Measurements from ENCODE around the gene TSHZ1.

TSHZ1 gene

GRCh38 chr18:75208155-75208835 is 2.3 kb upstream of the TSHZ1 start:
- DNase-seq, result peak; percentile 78

- DNase-seq, result peak; percentile 72
Observed at GRCh38 chr18:75208836-75209128, 1.8 kb upstream of the TSHZ1 start.

DNA sequence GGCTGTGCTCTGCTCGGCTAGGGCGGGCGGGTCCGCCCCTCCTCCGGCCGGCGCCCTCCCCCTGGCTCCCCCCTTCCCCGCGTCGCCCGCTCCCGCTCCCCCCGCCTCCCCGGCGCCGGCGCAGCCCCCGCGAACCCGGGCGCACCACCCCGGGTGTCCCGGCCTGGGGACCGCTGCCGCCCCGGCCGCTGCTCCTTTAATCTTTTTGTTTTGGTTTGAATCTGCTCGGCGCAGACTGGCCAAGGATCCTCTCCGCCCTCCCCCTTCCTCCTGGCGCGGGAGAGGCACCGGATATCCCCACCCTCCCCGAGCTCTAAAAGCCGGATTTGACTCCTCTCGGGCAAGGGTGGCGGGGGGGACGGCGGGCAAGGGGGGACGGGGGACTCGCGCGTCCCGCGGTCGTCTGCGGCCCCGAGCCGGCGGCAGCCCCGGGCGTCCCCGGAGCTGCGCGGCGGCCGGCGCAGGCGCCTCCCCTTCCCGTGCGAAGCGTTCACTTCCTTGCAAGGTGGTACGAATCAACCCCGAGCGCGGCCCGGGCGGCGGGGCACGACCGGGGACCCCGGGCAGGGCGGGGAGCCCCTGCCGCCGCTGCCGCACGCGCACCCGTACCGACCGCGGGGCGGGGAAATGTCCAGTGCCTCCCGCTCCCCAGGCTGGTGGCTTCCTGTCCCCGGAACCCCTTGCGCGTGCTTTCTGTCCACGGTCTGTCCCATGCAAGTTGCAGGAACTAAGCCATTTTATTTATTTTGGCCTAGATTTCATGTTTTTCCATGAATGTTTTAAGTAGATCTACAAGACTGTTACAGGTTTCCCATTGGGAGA is 1.3 kb upstream of the TSHZ1 start, which contains the start of gene PTGR3:
PTGR3 (minus strand) TSS at position 11 of the 822 bp plus-strand sequence. CDS start 81 bp downstream, outside the sequence.
- peak; percentile 85 for DNase-seq

DNA sequence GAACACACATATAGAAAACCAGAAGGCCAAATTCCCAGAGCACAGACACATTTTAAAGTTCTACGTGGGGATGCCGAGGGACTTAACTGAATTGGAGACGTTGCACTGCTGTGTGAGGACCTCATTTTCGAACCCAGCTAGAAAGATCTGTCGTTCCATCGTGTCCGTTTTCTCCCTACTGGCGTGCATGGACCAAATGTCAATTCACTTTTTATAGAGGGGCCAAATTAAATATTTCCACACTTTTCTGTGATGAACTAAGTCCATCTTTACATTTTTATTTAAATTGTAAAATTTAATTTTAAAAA is 692 bp upstream of the TSHZ1 start:
- DNase-seq, result no peak

- DNase-seq, result peak; percentile 67
Observed at GRCh38 chr18:75211002-75211621, 515 bp downstream of the TSHZ1 start.

DNA sequence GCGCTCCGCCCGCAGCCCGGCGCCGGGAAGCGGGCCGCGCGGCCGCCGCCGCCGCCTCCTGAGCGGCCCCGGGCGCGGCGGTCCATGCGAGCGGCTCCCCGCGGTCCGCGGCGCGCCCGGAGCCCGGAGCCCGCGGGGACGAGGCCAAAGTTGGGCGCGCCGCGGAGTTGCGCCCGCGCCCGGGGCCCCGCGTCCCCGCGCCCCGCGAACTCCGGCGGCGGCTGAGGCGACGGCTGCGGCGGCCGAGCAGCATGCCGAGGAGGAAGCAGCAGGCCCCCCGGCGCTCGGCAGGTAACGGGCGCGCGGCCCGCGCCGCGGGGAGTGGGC is 992 bp downstream of the TSHZ1 start:
- no peak for DNase-seq

- DNase-seq, result peak; percentile 69
Observed at GRCh38 chr18:75211953-75212750, 1.6 kb downstream of the TSHZ1 start.

GRCh38 chr18:75212751-75213090 is 2.1 kb downstream of the TSHZ1 start:
- DNase-seq, result no peak

GRCh38 chr18:75213611-75214331 is 3.2 kb downstream of the TSHZ1 start:
- DNase-seq, result no peak

- DNase-seq, result no peak
Observed at GRCh38 chr18:75214332-75214690, 3.7 kb downstream of the TSHZ1 start.

DNA sequence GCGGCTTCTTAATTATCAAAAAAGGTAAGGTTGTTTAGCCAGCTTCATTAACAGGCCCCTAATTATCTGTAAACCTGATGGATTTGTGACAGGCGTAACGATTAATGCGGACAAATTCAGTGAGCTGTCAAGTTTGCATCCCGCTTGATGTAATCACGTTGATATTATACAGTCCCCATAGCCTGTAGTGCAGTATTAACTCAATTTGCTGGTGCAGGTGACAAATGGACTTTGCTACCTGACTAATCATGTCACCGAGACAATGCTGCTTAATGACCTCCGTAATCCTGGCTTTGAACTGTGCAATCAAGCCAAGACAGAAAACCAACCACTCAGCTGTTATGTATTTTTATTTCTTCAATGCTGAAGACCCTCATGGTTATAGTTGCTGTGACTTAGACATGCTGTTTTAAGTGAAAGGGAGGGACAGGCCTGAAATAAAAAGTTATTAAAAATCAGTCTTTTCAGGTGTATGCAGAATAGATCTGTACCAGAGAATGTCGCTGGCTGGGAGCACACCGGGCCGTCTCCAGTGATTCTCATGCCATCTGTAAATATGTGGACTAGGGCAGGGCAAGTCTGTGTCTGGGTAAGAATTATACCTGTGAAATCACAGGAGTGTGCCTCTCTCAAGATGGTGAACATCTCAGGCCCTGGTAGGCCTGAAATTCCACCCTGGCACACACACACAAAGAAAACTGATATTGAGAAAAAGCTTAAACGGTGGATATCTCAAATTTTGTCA is 4.3 kb downstream of the TSHZ1 start:
- DNase-seq, result no peak

DNA sequence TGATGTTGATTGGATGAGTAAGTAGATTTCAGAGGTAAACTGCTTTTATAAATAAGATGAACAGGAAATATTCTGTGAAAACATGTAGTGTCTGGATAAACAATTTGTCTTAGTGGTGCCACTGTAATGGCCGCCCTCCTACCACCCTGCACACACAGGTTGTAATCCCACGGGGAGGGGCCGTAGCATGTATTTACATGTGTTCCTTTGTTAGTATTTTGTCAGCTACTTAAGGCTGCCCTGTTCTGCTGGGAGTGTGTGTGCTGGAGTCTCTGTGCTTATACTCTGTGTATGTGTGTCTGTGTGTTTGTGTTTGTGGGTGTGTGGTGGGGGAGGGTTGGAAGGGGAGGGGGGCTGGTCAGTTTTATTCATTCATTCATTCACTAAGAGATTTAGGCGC is 5.1 kb downstream of the TSHZ1 start:
- DNase-seq, result no peak

- DNase-seq, result no peak
Observed at GRCh38 chr18:75216212-75216910, 5.8 kb downstream of the TSHZ1 start.

DNA sequence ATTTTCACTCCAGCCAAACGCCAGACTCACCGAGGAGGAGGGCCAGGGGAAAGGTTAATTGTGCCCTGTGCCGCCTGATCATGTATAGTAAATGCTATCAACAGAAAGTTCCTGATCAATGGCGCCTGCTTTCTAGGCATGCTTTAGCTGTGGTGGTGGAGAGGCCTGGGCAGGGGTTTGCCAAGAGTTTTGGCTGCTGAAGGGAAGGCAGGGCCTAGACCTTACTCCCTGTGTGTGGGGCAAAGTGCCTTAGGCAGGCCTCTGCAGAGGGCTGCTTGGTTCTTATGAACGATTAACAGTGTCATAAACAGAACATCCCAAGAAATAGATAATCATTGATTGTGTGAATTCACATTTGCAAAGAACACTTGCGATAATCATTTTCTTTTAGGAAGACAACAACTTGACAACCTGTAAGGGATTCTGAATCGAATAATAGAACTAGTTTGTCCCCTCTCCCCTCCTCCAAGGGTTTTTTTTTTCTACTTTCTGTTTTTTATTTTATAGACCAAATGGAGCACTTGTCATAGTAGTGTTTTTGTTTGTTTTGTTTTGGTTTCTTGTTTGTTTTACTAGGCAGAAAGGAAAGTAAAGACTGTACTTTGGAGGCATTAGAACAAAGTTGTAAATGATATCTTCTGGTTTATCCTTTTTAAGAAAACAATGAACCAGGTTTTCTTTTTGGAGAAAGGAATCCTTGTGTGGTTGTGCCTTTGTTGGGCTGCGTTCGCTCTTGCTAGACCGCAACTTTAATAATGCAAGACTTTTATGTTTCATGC is 6.5 kb downstream of the TSHZ1 start:
- DNase-seq, result no peak

- no peak for DNase-seq
Observed at GRCh38 chr18:75218065-75218923, 7.7 kb downstream of the TSHZ1 start.

- no peak for DNase-seq
Observed at GRCh38 chr18:75219745-75220375, 9.3 kb downstream of the TSHZ1 start.

GRCh38 chr18:75220551-75221355 is 10.2 kb downstream of the TSHZ1 start:
- no peak for DNase-seq

- no peak for DNase-seq
Observed at GRCh38 chr18:75221397-75221796, 10.8 kb downstream of the TSHZ1 start.

Data from activated CD8-positive, alpha-beta memory T cell treated with anti-CD3 and anti-CD28 coated beads, Interleukin-2, amount 50 U/mL, for 48 hours (primary cell).